GM18870 (cell line): Measurements from ENCODE around the gene PATJ.
"Not testable (repeated sequence)": the region's sequence is repeated elsewhere in the genome, so short reads cannot be mapped to it uniquely, and the experiment has no call there.

Experiments used
- ATAC-seq: cut with Tn5 transposase; IDR thresholded peaks from one replicate; pipeline ENCODE4 v1.9.1; 2021; ENCODE audit warnings: moderate library complexity; ENCODE audit not compliant: unreplicated experiment

PATJ gene

GRCh38 chr1:61741711-61742619 lies at the start of gene PATJ:
Gene PATJ, plus strand, starts transcription at chr1:61742480. Its CDS starts 20,413 bp downstream, at chr1:61762893.
- peak; percentile 60 for ATAC-seq

GRCh38 chr1:61699911-61700851 lies 42.1 kb upstream of the PATJ start:
- no peak for ATAC-seq

DNA sequence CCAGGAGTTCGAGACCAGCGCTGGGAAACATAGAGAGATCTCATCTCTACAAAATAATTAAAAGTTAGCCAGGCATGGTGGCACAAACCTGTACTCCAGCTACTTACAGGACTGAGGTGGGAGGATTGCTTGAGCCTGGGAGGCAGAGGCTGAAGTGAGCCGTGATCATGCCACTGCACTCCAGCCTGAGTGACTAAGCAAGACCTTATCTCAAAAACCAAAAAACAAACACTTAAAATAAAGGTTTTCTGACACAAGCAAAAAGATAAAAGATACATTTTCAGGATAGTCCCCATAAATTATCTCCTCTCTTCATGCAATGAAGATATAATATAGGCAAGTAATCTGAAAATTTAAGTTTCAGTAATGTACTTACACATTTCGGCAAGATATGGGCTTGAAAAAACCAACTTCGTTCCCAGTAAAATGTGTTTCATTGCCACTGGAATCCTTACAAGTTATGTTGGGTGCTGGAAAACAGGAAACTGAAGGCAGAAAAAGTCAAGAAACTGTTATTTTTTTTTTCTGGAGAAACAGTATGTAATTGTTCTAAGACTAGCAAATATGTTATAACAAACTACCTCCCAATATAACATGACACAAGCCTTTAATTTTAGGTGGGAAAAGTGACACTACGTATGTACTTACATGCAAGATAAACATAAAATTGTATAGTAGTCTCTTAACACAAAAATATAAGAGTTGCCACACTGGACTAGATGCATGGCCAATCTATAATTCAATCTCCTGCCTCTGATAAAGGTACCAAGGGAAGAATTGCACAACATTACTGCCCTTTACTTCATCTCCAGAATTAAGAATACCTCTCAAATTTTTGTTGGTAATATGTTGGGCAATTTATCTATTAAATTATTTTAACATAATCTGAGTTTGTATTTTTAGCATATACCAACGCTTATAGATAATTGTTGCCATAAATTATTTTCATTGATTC lies 33.0 kb upstream of the PATJ start:
- ATAC-seq, result no peak

- ATAC-seq, result no peak
Observed at GRCh38 chr1:61709908-61710289, 32.4 kb upstream of the PATJ start.

- ATAC-seq, result not testable (repeated sequence)
Observed at GRCh38 chr1:61711257-61711656, 31.0 kb upstream of the PATJ start.

- no peak for ATAC-seq
Observed at GRCh38 chr1:61711969-61712368, 30.3 kb upstream of the PATJ start.

GRCh38 chr1:61718996-61719663 lies 23.1 kb upstream of the PATJ start:
- ATAC-seq, result not testable (repeated sequence)

DNA sequence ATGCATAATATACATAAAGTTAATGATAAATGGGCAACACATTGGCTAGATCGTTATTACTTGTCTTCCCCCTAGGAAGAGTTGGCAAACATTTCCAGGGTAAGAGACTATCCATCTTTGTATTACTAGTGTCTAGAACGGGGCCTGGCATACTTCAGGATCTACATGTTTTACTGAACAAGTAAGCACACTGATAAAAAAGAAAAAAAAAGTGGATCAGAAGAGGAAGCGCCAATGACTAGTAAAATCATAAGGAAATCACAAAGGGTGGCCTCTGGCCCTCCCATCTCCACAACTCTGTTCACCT lies 17.8 kb upstream of the PATJ start:
- no peak for ATAC-seq

GRCh38 chr1:61724813-61725694 lies 17.2 kb upstream of the PATJ start, which contains the start of gene TM2D1:
Gene TM2D1, minus strand, starts transcription at chr1:61725141. Its CDS starts 21 bp downstream, at chr1:61725120.
- ATAC-seq, result peak; percentile 96

DNA sequence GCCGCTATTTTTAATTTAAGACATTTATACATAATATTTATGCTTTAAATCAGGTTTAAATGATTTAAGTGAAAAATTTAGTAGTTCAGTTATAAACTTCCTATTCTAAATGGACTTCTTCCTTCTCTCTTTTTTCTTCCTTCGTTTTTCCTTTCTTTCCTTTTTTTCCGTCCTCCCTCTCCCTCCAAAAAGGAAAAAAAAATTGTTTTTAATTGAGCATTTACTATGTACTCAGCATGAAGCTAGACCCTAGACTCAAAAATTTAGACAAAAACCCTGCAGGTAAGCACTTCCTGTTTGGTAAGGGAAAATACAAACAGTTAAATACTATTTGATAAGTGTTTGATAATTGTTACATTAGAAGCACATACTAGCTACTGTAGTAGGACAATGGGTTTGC lies 14.7 kb upstream of the PATJ start:
- no peak for ATAC-seq

DNA sequence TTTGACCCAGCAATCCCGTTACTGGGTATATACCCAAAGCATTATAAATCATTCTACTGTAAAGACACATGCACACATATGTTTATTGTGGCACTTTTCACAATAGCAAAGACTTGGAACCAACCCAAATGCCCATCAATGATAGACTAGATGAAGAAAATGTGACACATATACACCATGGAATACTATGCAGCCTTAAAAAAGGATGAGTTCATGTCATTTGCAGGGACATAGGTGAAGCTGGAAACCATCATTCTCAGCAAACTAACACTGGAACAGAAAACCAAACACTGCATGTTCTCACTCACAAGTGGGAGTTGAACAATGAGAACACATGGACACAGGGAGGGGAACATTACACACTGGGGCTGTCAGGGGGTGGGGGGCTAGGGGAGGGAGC lies 11.6 kb upstream of the PATJ start:
- ATAC-seq, result not testable (repeated sequence)

DNA sequence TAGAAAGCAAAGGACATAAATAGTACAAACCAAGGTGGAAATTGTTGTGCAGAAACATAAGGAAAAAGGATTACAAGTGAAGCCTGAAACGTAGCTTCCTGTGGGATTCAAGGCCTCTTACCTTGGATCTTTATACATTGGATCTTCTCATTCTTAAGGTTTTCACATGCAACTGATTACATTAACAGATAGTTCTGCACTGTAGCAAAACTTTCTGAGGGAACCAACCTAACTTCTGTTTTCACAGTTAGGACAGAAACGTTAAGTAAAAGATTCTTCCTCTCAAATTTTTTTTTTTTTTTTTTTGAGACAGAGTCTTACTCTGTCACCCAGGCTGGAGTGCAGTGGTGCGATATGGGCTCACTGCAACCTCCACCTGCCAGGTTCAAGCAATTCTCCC lies 9.6 kb upstream of the PATJ start:
- ATAC-seq, result no peak

DNA sequence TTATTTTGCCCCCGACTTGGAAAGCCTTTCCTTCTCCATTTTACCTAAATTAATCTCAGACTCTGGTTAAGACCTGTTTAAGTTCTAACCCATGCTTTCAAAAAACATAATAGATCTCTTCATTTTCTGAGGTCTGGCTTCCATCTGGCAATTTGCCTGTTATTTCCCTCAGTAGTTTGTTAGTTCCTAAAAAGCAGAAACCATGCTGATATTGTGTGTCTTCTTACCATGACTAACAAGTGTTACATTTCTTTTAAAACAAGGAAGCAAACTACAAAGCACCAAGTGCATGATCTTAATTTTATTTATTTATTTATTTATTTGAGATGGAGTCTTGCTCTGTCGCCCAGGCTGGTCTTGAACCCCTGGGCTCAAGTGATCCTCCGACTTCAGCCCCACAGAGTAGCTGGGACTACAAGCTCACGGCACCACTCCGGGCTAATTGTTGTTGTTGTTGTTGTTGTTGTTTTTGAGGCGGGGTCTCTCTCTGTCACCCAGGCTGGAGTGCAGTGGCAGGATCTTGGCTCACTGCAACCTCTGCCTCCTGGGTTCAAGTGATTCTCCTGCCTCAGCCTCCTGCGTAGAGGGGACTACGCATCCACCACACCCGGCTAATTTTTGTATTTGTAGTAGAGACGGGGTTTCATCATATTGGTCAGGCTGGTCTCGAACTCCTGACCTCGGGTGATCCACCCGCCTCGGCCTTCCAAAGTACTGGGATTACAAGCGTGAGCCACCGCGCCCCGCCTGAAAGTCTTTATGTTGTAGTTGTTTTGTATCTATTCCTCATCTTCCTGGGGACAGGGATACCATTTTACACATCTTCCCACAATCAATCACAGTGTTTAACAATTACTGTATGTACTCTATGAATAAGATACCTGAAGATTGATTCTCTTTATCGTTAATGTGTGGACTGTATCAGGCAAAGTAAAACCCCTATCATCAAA lies 1.3 kb upstream of the PATJ start:
- no peak for ATAC-seq

GRCh38 chr1:61742620-61743430 lies 545 bp downstream of the PATJ start:
- peak; percentile 40 for ATAC-seq

- no peak for ATAC-seq
Observed at GRCh38 chr1:61743431-61743705, 1.1 kb downstream of the PATJ start.

- no peak for ATAC-seq
Observed at GRCh38 chr1:61743716-61744580, 1.7 kb downstream of the PATJ start.
